Panc1 (cell line): Measurements from ENCODE around the gene DSCAM. TPM values are rescaled to one million over a fixed set of nuclear protein-coding genes. Genes with fewer than 3 reads are reported as not detected.

Source experiments
- ATAC-seq: fragments of 200-7000 bp; cut with Tn5 transposase; 2 replicates; pipeline ENCODE4 v1.9.1; 2020; ENCODE audit warnings: mild to moderate bottlenecking, moderate library complexity
- BruUV-seq: library from RNA; stranded (reverse); fragments of 400-500 nt; replicated peaks from 2 replicates; lab custom pipeline; 2021; lab: Mats Ljungman, UMichigan
- CTCF ChIA-PET: fragments of 300-600 bp; sonication (Branson Sonifier 250); formaldehyde crosslinking; loops from one replicate; lab custom pipeline; 2022; ENCODE audit warnings: antibody characterized with exemption; lab: Charles Lee
- POLR2A ChIA-PET: fragments of 300-600 bp; sonication (Branson Sonifier 250); formaldehyde crosslinking; loops from one replicate; lab custom pipeline; 2022; ENCODE audit warnings: antibody characterized with exemption; lab: Charles Lee
- DNase-seq: peaks from one replicate; pipeline ENCODE4 v3.0.0-alpha.2; 2010; ENCODE audit warnings: low read depth, low spot score
- H3K27ac ChIP-seq: 2 replicates; pipeline ENCODE4 v1.5.1; 2011; ENCODE audit warnings: mild to moderate bottlenecking, low read length, inconsistent platforms
- H3K27me3 ChIP-seq: fragments of 200-500 bp; sonication (Bioruptor generic); 2 replicates; pipeline ENCODE4 v1.6.0; 2014; ENCODE audit warnings: low read length, inconsistent platforms; ENCODE audit not compliant: control insufficient read depth, insufficient read depth
- H3K36me3 ChIP-seq: fragments of 200-500 bp; sonication (Bioruptor generic); 2 replicates; pipeline ENCODE4 v1.5.1; 2014; ENCODE audit warnings: inconsistent platforms, mild to moderate bottlenecking, low read length, moderate library complexity; ENCODE audit not compliant: control insufficient read depth, insufficient read depth
- H3K4me1 ChIP-seq: 2 replicates; pipeline ENCODE4 v1.5.1; 2011; ENCODE audit warnings: inconsistent platforms, mild to moderate bottlenecking, low read length, moderate library complexity; ENCODE audit not compliant: control insufficient read depth, insufficient read depth
- H3K4me3 ChIP-seq, 2 experiments: 2 replicates each; pipeline ENCODE4 v1.5.1; 2011 to 2012; ENCODE audit warnings: low read depth in 2 of 2, low read length in 2 of 2, mild to moderate bottlenecking in 2 of 2, inconsistent platforms in 1 of 2, moderate library complexity in 1 of 2
- H3K9me3 ChIP-seq: fragments of 200-500 bp; sonication (Bioruptor generic); 2 replicates; pipeline ENCODE4 v1.5.1; 2014; ENCODE audit warnings: low read depth, mild to moderate bottlenecking, inconsistent platforms, low read length, moderate library complexity; ENCODE audit not compliant: control insufficient read depth, insufficient read depth
- CTCF ChIP-seq: fragments of 450-650 bp; IDR thresholded peaks from 2 replicates; pipeline ENCODE4 v1.5.1; 2017; ENCODE audit warnings: mild to moderate bottlenecking
- POLR2AphosphoS5 ChIP-seq: IDR thresholded peaks from 2 replicates; pipeline ENCODE4 v1.6.1; 2012; ENCODE audit warnings: mild to moderate bottlenecking, low read depth, low read length, moderate library complexity
- REST ChIP-seq, 2 experiments: IDR thresholded peaks; 2 replicates each; pipeline ENCODE4 v1.6.1; 2011 to 2012; ENCODE audit warnings: low read depth in 2 of 2, control low read depth in 1 of 2, low read length in 1 of 2, mild to moderate bottlenecking in 1 of 2, moderate library complexity in 1 of 2; ENCODE audit not compliant: insufficient read depth in 1 of 2
- SIN3A ChIP-seq: IDR thresholded peaks from 2 replicates; pipeline ENCODE4 v1.6.1; 2012; ENCODE audit warnings: low read depth, mild to moderate bottlenecking, low read length, moderate library complexity, borderline replicate concordance; ENCODE audit not compliant: insufficient read depth
- TCF7L2 ChIP-seq: IDR thresholded peaks from 2 replicates; pipeline ENCODE4 v1.6.1; 2011; ENCODE audit warnings: mild to moderate bottlenecking, low read depth, low read length, inconsistent platforms
- in situ Hi-C: cut with HindIII; loops from 2 replicates; pipeline ENCODE4 v1.10.0; 2016; ENCODE audit warnings: low sequenced_read_pairs, low pct_unique_long_range_greater_than_20kb
- intact Hi-C: fragments of 100-400 bp; cut with micrococcal nuclease; formaldehyde crosslinking; loops from one replicate; pipeline ENCODE4 v1.10.0; 2022; ENCODE audit not compliant: unreplicated experiment
- total RNA-seq: library from RNA; stranded (reverse); gene quantifications from one replicate; pipeline ENCODE4 v1.2.1, GENCODE V29; 2021; ENCODE audit not compliant: unreplicated experiment

The DSCAM gene
- total RNA-seq, 1 experiment from 2014 or later, result not detected

GRCh38 chr21:40829791-40830190, 17.2 kb downstream of the DSCAM start:
- no peaks in the 10 kb centered on the region for H3K4me1 ChIP-seq
- ChIA-PET CTCF (no interaction called here), POLR2A (no interaction called here)
- no peak overlapping the region for H3K4me3 ChIP-seq
- in situ Hi-C loops, result no loop called here
- BruUV-seq, result no TSS peak
- no peak for DNase-seq
- intact Hi-C loops, result no loop called here
- no peaks in the 10 kb centered on the region for H3K27me3 ChIP-seq
- TF ChIP-seq CTCF (no peak), TCF7L2 (no peak), REST (IDR thresholded peaks at IDR 0.05; ENCODE audit: insufficient read depth in 1 of 2, low read depth in 2 of 2, low read length in 1 of 2) (no peak), SIN3A (no peak), POLR2AphosphoS5 (no peak)
- no peaks in the 10 kb centered on the region for H3K36me3 ChIP-seq
- H3K9me3 ChIP-seq, result no peaks in the 10 kb centered on the region
- no peak for ATAC-seq
- no peak overlapping the region for H3K27ac ChIP-seq

DNA sequence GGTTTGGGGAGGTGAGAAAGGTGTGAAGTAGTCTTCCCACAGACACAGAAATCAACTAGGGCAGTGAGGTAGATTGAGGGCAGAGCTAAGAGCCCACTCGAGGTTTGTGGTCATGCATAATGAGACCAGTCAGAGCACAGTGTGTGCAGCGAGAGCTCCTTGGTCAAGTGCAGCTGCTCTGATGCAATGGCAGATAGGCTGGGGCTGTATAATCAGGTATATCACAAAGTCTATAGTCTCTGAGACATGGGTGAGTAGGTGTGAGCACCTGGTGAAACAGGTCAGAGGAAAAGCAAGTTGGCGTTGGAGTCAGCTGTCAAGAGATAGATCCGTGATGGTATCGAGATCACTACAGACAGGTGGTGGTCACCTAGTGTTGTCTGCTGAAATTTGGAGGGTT, 17.6 kb downstream of the DSCAM start:
- ATAC-seq, result no peak
- POLR2A ChIA-PET, result no interaction called here
- Histone ChIP-seq H3K27ac (no peak overlapping the region), H3K9me3 (no peaks in the 10 kb centered on the region), H3K27me3 (no peaks in the 10 kb centered on the region), H3K36me3 (no peaks in the 10 kb centered on the region), H3K4me3 (no peak overlapping the region), H3K4me1 (no peaks in the 10 kb centered on the region)
- no TSS peak for BruUV-seq
- TF ChIP-seq SIN3A, result no peak
- no peak for TF ChIP-seq POLR2AphosphoS5
- no peak for TF ChIP-seq TCF7L2
- TF ChIP-seq CTCF, result no peak
- CTCF ChIA-PET, result no interaction called here
- no peak for DNase-seq
- in situ Hi-C loops, result no loop called here
- intact Hi-C loops, result no loop called here

- no peak for ATAC-seq
- POLR2A ChIA-PET, result no interaction called here
- CTCF ChIA-PET, result no interaction called here
- Histone ChIP-seq H3K27me3 (no peaks in the 10 kb centered on the region), H3K4me1 (no peaks in the 10 kb centered on the region), H3K9me3 (no peaks in the 10 kb centered on the region), H3K4me3 (no peak overlapping the region), H3K36me3 (no peaks in the 10 kb centered on the region), H3K27ac (no peak overlapping the region)
- no peak for DNase-seq
- no peak for TF ChIP-seq CTCF
- TF ChIP-seq SIN3A, result no peak
- TF ChIP-seq POLR2AphosphoS5, result no peak
- no peak for TF ChIP-seq TCF7L2
- no peak for TF ChIP-seq REST (IDR thresholded peaks at IDR 0.05; ENCODE audit: insufficient read depth in 1 of 2, low read depth in 2 of 2, low read length in 1 of 2)
- intact Hi-C loops (no loop called here), in situ Hi-C loops (no loop called here)
- BruUV-seq, result no TSS peak
Measured at GRCh38 chr21:40827509-40827908, 19.4 kb downstream of the DSCAM start.
